Upper lobe of right lung (tissue), 1 donor: ENCODE data around the gene TPRN. TPM values are rescaled to one million over a fixed set of nuclear protein-coding genes. Genes with fewer than 3 reads are reported as not detected.

Source experiments
- ATAC-seq: fragments of 200-7000 bp; cut with Tn5 transposase; one replicate; pipeline ENCODE4 v1.9.1; 2020; ENCODE audit warnings: mild to moderate bottlenecking, moderate library complexity
- DNase-seq: peaks from one replicate; pipeline ENCODE4 v3.0.0-alpha.2; 2020
- H3K27ac ChIP-seq: fragments of 200-600 bp; one replicate; pipeline ENCODE4 v1.8.0; 2022
- H3K27me3 ChIP-seq: fragments of 200-600 bp; one replicate; pipeline ENCODE4 v1.8.0; 2022; ENCODE audit warnings: mild to moderate bottlenecking
- H3K36me3 ChIP-seq: fragments of 200-600 bp; one replicate; pipeline ENCODE4 v1.8.0; 2022
- H3K4me1 ChIP-seq: fragments of 200-600 bp; one replicate; pipeline ENCODE4 v1.8.0; 2022
- H3K4me3 ChIP-seq: fragments of 200-600 bp; one replicate; pipeline ENCODE4 v1.8.0; 2022; ENCODE audit warnings: mild to moderate bottlenecking
- H3K9me3 ChIP-seq: fragments of 200-600 bp; one replicate; pipeline ENCODE4 v1.8.0; 2022
- CTCF ChIP-seq: fragments of 200-600 bp; IDR thresholded peaks from one replicate; pipeline ENCODE4 v1.8.0; 2022; ENCODE audit warnings: antibody characterized with exemption
- intact Hi-C: fragments of 100-400 bp; cut with DNase I; formaldehyde crosslinking; loops from one replicate; pipeline ENCODE4 v1.11.0; 2022
- total RNA-seq: library from RNA; stranded (reverse); fragmentation: NEBNext Ultra II Directional; extraction: Animal tissue kit (Norgen Biotek cat#: 25700); gene quantifications from one replicate; pipeline ENCODE4 v1.2.1, GENCODE V29; 2021
- donor health status: DM: no; HTN: yes; CAD: no; lungs with severe emphysema.

The TPRN gene
- total RNA-seq, 1 donor from 2014 or later = 22.3 TPM

- Histone ChIP-seq H3K27ac (no peak overlapping the region), H3K4me1 (peaks cover 9% of the 10 kb centered on the region), H3K9me3 (no peaks in the 10 kb centered on the region), H3K36me3 (peaks cover 6% of the 10 kb centered on the region), H3K27me3 (peaks cover 48% of the 10 kb centered on the region), H3K4me3 (no peak overlapping the region)
- intact Hi-C loops = no loop called here
- DNase-seq (no peak), ATAC-seq (peak; percentile 20)
- no peak for TF ChIP-seq CTCF
These were observed 27.4 kb downstream of the TPRN start for GRCh38 chr9:137172901-137173795.

- no peak for ATAC-seq
- Histone ChIP-seq H3K4me1 (peaks cover 14% of the 10 kb centered on the region), H3K27ac (no peak overlapping the region), H3K36me3 (no peaks in the 10 kb centered on the region), H3K9me3 (no peaks in the 10 kb centered on the region), H3K27me3 (peaks cover 66% of the 10 kb centered on the region), H3K4me3 (no peak overlapping the region)
- TF ChIP-seq CTCF = no peak
- intact Hi-C loops = no loop called here
- no peak for DNase-seq
These were observed 29.2 kb downstream of the TPRN start for GRCh38 chr9:137171149-137171900.

GRCh38 chr9:137170486-137171148 is 29.9 kb downstream of the TPRN start:
- intact Hi-C loops = no loop called here
- H3K36me3 ChIP-seq = no peaks in the 10 kb centered on the region
- no peaks in the 10 kb centered on the region for H3K9me3 ChIP-seq
- H3K27ac ChIP-seq = no peak overlapping the region
- H3K4me1 ChIP-seq = peaks cover 14% of the 10 kb centered on the region
- peaks cover 73% of the 10 kb centered on the region for H3K27me3 ChIP-seq
- no peak for ATAC-seq
- no peak for TF ChIP-seq CTCF
- H3K4me3 ChIP-seq = no peak overlapping the region
- DNase-seq = no peak

GRCh38 chr9:137169896-137170358 is 30.6 kb downstream of the TPRN start, which contains the start of gene LRRC26:
LRRC26 (minus strand) TSS chr9:137170051; CDS start chr9:137169943, 108 bp downstream.
- Histone ChIP-seq H3K4me3 (peak within 1 kb of the TSS; percentile 29), H3K27me3 (peaks cover 80% of the 10 kb centered on the region), H3K4me1 (peaks cover 14% of the 10 kb centered on the region), H3K9me3 (no peaks in the 10 kb centered on the region), H3K27ac (no peak within 1 kb of the TSS), H3K36me3 (no peaks in the 10 kb centered on the region)
- intact Hi-C loops = no loop called here
- no peak for ATAC-seq
- no peak for TF ChIP-seq CTCF
- no peak for DNase-seq
